NK-92 (cell line): ENCODE data around the gene TNS3.

Source experiments
- DNase-seq: peaks from one replicate; lab custom pipeline; 2025; ENCODE audit not compliant: unreplicated experiment; lab: John Stamatoyannopoulos, UW

Gene TNS3

GRCh38 chr7:47239034-47239433 lies 342.9 kb downstream of the TNS3 start:
- DNase-seq, result no peak

- no peak for DNase-seq
Observed at GRCh38 chr7:47236480-47237129, 345.3 kb downstream of the TNS3 start.

- DNase-seq, result no peak
Observed at GRCh38 chr7:47233996-47234395, 347.9 kb downstream of the TNS3 start.

GRCh38 chr7:47232751-47233412 lies 349.0 kb downstream of the TNS3 start:
- DNase-seq, result no peak

GRCh38 chr7:47231627-47232026 lies 350.3 kb downstream of the TNS3 start:
- no peak for DNase-seq

GRCh38 chr7:47231032-47231431 lies 350.9 kb downstream of the TNS3 start:
- no peak for DNase-seq

GRCh38 chr7:47228386-47229014 lies 353.4 kb downstream of the TNS3 start:
- DNase-seq, result no peak

GRCh38 chr7:47227762-47228177 lies 354.1 kb downstream of the TNS3 start:
- no peak for DNase-seq

GRCh38 chr7:47226696-47227095 lies 355.2 kb downstream of the TNS3 start:
- DNase-seq, result no peak

- DNase-seq, result no peak
Observed at GRCh38 chr7:47225387-47226131, 356.4 kb downstream of the TNS3 start.
